K562 (cell line): Measurements from ENCODE around the gene DGCR8. TPM values are rescaled to one million over a fixed set of nuclear protein-coding genes. Genes with fewer than 3 reads are reported as not detected.

Source experiments
- GTF2E2 ChIP-seq: fragments of 200-800 bp; sonication (Bioruptor generic); IDR thresholded peaks from 2 replicates; pipeline ENCODE4 v1.6.1; 2016; ENCODE audit warnings: missing genetic modification characterization, missing compliant biosample characterization
- OTX1 ChIP-seq: fragments of 450-650 bp; formaldehyde crosslinking; IDR thresholded peaks from 2 replicates; pipeline ENCODE4 v1.4.0; 2022; ENCODE audit warnings: mild to moderate bottlenecking
- ZNF197 ChIP-seq: fragments of 200-800 bp; sonication (Bioruptor generic); IDR thresholded peaks from 2 replicates; pipeline ENCODE4 v1.6.1; 2016; ENCODE audit warnings: low read depth, missing genetic modification characterization, missing compliant biosample characterization
- polyA plus RNA-seq, 8 experiments: library from polyadenylated mRNA; depleted of rRNA in 4 of 8; stranded (reverse) in 5 of 8; unstranded in 3 of 8; fragments of >200 nt; fragmentation: Nextera tagmentation in 2 of 8; fragmentation: Illumina TruSeq in 1 of 8; extraction: Ambion mirVana in 2 of 8; extraction: Trizol in 1 of 8; gene quantifications; 2 replicates each; pipeline versions ENCODE4 v1.2.1 to v1.2.3, GENCODE V29; 2011 to 2014; ENCODE audit warnings: inconsistent platforms in 1 of 8, missing spikeins in 1 of 8
- total RNA-seq, 7 experiments: library from RNA; depleted of rRNA in 6 of 7; stranded (reverse); fragments of >200 nt in 6 of 7; fragmentation: Illumina TruSeq in 2 of 7; extraction: Trizol in 2 of 7; gene quantifications; 2 replicates each; pipeline versions ENCODE4 v1.2.1 to v1.2.3, GENCODE V29; 2011 to 2021; ENCODE audit warnings: low replicate concordance in 1 of 7
- TF ChIP-seq, protein P1 (sequence below): fragments of 150-350 bp; IDR thresholded peaks from 2 replicates; pipeline ENCODE4 v1.6.1; 2014; ENCODE audit warnings: low read depth, mild to moderate bottlenecking, low read length, borderline replicate concordance
- TF ChIP-seq, protein P2 (sequence below): IDR thresholded peaks from 3 replicates; pipeline ENCODE4 v1.6.1; 2011; ENCODE audit warnings: borderline replicate concordance, mild to moderate bottlenecking; ENCODE audit not compliant: insufficient read length, insufficient read depth

DGCR8 gene
- total and polyA plus RNA-seq, 9 of the 15 experiments (the other 6 are each of a cell fraction or from before 2014, with no cell fraction given) = 5.9 to 144 (median 80.1) TPM

DNA sequence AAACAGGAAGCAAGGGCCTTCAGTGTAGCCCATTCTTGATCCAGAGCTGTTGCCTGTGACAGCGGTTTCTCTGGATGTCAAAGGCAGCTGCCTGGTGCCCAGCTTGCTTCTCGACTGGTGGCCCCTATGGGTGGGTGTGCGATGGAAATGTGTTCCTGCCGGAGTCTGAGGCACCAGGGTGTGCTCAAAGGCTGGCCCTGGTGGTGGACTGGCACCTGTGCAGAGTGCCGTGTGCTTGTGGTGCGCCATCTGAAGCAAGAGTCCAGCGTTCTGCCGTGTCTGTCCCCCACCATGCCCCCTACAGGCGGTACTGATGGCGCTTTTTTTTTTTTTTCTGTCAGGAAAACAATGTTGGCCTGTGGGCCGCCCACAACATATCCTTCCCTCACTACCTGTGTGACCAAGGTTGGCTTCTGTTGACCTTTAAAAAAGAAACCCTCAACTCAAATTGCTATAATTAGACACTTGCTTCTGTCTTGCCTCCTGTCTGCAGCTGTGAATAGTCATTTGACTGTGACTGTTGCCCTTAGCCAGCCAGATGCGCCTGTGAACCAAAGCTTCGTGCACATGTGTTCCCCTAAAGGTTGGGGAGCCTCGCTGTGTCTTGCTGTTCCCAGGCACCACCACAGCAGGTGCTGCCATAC lies 31.1 kb downstream of the DGCR8 start (continued):
- TF ChIP-seq, protein P1, sequence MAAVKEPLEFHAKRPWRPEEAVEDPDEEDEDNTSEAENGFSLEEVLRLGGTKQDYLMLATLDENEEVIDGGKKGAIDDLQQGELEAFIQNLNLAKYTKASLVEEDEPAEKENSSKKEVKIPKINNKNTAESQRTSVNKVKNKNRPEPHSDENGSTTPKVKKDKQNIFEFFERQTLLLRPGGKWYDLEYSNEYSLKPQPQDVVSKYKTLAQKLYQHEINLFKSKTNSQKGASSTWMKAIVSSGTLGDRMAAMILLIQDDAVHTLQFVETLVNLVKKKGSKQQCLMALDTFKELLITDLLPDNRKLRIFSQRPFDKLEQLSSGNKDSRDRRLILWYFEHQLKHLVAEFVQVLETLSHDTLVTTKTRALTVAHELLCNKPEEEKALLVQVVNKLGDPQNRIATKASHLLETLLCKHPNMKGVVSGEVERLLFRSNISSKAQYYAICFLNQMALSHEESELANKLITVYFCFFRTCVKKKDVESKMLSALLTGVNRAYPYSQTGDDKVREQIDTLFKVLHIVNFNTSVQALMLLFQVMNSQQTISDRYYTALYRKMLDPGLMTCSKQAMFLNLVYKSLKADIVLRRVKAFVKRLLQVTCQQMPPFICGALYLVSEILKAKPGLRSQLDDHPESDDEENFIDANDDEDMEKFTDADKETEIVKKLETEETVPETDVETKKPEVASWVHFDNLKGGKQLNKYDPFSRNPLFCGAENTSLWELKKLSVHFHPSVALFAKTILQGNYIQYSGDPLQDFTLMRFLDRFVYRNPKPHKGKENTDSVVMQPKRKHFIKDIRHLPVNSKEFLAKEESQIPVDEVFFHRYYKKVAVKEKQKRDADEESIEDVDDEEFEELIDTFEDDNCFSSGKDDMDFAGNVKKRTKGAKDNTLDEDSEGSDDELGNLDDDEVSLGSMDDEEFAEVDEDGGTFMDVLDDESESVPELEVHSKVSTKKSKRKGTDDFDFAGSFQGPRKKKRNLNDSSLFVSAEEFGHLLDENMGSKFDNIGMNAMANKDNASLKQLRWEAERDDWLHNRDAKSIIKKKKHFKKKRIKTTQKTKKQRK = no peak
- no peak for TF ChIP-seq ZNF197 (CRISPR knock-in tag)
- TF ChIP-seq, protein P2, sequence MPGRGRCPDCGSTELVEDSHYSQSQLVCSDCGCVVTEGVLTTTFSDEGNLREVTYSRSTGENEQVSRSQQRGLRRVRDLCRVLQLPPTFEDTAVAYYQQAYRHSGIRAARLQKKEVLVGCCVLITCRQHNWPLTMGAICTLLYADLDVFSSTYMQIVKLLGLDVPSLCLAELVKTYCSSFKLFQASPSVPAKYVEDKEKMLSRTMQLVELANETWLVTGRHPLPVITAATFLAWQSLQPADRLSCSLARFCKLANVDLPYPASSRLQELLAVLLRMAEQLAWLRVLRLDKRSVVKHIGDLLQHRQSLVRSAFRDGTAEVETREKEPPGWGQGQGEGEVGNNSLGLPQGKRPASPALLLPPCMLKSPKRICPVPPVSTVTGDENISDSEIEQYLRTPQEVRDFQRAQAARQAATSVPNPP = no peak
- TF ChIP-seq OTX1 (CRISPR knock-in tag) = peak; percentile 55; the same call in 1 of the 2 replicates
- TF ChIP-seq GTF2E2 (tag) = no peak
